EH (cell line): ENCODE data around the gene CD160.
"Not testable (repeated sequence)": the region's sequence is repeated elsewhere in the genome, so short reads cannot be mapped to it uniquely, and the experiment has no call there.

Experiments
- DNase-seq: peaks from one replicate; pipeline ENCODE4 v3.0.0-alpha.2; 2015; ENCODE audit warnings: low read depth

Gene CD160

DNA sequence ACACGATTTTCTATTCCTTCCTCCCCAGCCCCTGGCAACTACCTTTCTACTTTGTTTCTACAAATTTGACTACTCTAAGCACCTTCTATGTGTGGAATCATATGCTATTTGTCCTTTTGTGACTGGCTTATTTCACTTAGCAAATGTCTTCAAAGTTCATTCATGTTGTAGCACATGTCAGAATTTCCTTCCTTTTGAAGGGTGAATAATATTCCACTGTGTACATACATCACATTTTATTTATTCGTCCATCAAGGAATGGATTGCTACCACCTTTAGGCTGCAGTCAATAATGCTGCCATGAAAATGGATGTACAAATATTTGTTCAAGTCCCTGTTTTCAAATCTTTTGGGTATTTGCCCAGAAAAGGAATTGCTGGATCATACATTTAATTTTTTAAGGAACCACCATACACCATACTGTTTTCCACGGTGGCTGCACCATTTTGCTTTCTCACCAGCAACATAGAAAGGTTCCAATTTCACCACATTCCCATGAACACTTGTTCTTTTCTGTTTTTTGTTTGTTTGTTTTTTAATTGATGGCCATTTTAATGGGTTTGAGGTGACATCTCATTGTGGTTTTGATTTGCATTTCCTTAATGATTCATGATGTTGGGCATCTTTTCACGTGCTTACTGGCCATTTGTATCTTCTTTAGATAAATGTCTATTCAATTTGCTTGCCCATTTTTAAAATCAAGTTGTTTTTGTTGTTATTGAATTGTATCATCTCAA, 8.8 kb upstream of the CD160 start:
- DNase-seq = no peak

DNA sequence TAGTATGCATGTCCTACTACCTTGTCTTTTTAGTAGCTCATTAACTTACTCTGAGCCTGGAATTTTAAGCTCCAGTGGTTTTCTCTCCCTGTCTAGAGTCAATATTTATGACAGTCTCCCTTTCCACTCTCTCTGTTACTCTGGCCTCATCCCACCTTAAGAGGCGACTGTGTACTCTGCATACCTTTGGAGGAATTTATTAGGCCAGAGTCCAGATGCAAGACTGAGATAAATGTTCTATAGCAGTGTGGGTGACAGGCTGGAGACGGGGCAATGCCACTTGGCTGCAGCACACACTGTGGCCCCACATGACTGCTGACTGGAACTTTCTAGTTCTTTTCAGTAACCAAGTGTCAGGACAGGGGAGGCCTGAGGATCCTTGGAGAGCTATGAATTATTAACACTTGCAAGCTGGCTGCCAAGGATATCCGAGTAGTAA, 8.1 kb upstream of the CD160 start:
- DNase-seq = no peak

DNA sequence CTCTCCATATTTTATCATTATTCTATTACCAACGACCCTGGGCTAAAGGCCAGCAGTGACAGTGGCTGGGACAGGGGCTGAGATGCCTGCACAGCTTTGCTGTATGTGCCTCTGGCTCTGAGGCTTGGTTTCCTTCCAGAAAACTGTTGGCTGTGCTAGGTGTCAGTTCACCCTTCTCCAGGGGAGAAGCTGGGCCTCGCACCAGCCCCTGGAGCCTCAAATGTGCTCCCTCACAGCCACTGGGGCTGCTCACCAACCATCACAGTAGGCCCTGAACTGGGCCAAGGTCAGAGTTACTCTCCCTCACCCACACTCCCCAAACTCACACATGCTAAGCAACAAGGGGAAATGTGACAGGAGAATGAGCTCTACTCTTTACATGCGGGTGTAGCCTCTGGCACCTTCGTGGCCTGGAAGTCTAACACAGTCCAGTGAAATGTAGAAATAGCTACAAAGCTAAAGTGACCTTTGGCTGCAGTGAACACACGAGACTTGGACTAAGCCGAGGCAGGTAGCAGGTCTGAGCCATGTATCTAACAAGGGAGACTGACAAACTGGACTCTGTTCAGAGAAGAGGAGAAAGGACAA, 4.7 kb upstream of the CD160 start:
- DNase-seq = no peak

DNA sequence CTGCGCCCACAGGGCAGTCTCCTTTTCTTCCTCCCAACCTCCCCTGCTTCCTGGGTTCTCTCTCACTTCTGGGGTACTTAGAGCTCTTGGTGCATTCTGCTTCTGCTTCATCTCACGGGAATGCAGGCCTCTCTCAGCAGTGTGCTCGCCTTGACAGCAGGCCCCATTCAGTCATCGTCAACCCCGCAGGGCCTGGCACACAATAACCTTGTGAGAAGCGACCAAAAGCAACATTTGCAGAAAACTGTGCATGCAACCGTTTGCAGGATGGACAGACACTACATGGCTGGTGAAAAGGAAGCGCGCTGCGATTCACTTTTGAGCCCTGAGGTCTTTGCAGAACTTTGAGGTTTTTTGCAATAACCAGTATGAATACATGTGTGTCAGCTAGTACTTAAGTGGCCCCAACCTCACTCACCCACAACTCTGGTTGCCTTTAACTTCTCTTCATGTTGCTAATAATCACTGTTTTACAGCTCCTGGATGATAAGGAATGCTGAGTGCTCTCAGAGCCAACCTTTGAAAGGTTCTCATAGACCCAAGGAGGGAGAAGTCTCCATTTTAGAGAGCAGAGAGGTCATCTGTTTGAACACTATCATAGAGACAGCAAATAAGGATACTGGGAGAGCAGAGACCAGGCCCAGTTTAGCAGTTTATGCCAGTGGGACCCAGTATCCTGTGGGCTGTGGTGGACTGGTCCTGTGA, 2.5 kb upstream of the CD160 start:
- DNase-seq = peak; percentile 62

DNA sequence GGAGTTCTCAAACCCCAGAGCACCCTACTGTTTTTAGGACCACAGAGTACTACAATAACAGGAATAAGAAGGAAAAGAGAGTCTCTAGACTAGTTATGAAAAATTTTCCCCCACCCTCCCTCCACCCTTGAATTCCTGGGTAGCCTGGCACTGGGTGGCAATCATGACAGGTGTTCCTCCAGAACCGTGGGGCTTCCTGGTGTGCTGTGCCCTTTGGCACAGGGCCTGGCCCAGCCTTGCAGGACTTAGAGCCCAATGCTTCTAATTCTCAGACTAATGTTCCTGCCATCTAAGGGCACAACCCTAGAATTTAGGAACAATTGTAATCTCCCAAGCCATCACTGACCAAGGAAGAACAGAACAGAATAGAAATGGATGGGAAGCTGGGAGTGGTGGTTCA, 1.5 kb upstream of the CD160 start:
- no peak for DNase-seq

DNA sequence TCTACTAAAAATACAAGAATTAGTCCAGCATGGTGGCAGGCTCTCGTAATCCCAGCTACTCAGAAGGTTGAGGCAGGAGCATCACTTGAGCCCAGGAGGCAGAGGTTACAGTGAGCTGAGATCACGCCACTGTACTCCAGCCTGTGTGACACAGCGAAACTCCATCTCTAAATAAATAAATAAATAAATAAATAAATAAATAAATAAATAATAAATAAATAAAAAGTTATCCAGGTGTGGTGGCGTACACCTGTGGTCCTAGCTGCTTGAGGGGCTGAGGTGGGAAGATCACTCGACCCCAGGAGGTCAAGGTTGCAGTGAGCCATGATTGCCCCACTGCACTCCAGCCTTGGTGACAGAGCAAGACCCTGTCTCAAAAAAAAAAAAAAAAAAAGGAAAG, 834 bp upstream of the CD160 start:
- DNase-seq = not testable (repeated sequence)

DNA sequence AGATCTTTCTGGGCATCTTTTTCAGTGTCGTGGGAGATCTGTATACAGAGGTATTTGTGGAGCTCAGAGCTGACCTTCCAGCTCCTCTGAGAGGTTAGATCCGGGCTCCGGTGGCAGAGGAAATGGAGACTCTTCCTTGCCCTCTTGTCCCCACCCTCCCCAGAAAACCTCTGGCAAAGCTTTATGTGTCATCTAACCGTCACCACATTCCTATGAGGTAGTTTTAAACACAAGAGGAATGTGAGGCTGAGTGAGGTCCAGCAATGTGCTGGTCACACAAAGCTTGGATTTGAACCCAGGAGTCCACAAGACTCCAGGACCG, 1.2 kb downstream of the CD160 start:
- DNase-seq = peak; percentile 93

DNA sequence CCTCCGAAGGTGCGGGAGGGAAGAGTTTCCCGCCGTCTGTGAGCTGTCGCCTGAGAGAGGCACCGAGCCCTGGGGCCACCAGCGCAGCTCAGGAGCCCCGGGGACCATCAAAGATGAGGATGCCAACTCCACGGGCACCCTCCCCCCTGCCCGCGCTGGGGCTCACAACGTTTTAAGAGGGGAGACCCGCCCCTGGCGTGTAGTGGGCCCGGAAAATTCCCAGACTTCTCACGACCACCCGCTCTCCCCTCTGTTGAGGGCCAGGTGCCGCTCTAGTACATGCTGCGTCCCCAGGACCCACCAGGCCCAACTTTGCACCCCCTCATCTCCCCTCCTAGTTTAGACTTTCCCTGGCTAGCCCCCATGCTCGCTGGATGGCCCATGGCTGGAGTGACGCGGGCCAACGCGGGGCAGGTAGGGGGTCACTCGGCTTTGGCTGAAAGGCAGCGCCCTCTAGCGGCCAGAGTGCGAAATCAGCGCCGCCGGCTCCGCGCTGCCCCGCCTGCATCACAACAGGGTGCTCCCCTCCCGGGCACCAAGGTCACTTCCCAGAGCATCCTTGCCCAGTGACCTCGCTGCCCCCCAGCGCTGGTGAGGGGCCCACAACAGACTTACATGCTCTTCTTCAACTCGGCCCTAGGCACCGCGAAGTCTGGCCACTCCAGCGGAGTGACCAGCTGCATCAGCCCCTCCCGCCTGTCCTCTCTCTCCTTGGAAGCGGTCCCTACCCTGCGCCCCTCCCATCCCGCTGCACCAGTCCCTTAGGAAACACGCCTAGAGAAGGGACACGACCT, 1.8 kb downstream of the CD160 start:
- peak; percentile 70 for DNase-seq

DNA sequence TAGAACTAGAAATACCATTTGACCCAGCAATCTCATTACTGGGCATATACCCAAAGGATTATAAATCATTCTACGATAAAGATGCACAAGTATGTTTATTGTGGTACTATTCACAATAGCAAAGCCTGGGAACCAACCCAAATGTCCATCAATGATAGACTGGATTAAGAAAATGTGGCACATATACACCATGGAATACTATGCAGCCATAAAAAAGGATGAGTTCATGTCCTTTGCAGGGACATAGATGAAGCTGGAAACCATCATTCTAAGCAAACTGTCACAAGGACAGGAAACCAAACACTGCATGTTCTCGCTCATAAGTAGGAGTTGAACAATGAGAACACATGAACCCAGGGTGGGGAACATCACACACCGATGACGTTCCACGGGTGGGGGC, 6.9 kb downstream of the CD160 start:
- DNase-seq = not testable (repeated sequence)

DNA sequence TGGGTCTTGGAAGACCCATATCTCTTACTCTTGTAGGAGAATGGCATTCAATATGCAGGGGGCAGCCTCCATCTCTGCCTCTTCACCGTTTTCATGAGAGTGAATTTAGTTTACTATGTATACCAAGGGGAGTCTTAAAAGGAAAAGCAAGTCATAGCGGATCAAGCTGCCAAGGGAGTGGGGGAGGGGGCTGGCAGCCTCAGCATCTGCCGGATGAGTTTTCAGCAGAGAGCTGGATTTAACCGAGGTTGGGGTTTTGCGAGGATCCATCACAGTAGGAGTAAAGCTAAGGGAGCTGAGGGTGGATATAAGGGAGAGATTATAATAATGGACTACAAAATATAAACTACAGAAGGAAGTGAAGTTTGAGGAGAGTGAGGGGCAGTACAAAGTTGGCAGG, 9.9 kb downstream of the CD160 start:
- DNase-seq = no peak

DNA sequence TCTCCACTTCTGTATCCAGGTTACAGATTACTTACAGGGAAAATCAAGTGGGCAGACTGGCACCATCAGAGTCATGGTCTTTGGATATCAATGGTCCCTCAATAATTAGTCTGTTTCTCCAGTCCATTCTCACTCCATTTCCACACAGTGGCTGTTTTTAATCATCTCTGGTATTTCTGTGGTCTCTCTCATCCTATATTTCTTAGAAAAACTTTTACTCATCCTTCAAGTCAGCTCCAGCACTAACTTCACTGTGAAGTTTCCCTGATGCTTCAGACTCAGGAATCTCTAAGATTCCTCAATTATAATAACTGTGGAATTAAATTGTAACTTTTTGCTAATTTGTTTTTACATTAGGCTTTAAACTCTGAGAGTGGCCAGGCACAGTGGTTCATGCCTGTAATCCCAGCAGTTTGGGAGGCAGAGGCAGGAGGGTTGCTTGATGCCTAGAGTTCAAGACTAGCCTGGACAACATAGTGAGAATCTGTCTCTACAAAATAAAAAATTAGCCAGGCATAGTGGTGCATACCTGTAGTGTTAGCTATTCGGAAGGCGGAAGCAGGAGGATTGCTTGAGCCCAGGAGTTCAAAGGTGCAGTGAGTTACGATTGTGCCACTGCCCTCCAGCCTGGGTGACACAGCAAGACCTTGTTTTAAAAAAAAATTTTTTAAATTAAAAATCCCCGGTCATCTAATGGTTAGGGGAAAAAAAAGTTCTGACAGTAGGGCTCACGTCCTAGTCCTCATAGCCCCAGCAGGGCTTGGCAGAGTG, 10.6 kb downstream of the CD160 start:
- peak; percentile 64 for DNase-seq

DNA sequence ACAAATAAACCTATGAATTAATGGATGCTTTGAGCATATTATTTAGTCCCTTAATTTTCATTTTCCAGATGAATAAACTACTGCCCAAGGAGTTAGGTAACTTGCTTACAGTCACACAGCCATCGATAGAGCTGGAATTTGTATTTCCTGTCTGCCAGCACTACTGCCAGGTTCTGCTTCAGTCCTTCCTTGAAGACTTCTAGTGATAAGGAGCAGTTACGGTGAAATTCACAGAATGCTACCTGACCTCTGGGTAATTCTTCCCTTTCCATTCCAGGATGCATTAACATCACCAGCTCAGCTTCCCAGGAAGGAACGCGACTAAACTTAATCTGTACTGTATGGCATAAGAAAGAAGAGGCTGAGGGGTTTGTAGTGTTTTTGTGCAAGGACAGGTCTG, 11.2 kb downstream of the CD160 start:
- DNase-seq = no peak

DNA sequence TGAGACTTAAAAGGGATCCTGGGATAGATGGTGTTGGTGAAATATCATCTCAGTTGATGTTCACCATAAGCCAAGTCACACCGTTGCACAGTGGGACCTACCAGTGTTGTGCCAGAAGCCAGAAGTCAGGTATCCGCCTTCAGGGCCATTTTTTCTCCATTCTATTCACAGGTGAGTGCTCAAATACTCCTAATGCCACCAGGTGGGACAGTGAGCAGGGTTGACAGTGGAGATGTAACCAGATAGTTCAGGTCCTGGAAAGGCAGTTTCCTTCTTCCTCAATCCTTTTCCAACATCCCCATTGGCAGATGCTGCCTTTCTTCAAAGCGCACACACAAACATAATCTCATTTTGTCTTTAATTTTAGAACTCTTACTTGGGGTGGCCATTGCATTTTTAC, 11.6 kb downstream of the CD160 start:
- no peak for DNase-seq

DNA sequence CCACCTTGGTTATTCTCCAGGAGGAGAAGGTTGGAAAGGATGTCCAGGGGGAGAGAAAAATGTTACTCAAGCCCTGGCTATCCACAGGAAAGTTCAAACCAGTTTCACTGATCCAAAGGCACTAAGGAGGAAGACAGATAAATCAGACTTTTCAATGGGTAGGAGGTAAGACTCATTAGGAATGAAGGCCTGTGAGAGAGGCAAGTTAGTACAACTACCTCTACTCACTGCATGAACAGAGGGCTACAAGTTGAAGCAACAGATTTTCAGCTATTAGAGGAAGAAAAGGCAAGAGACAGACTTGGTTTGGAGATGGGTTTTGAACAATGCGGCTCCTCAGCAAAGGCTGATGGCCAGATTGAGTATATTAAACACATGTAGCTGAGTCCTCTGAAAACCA, 16.9 kb downstream of the CD160 start:
- DNase-seq = no peak

DNA sequence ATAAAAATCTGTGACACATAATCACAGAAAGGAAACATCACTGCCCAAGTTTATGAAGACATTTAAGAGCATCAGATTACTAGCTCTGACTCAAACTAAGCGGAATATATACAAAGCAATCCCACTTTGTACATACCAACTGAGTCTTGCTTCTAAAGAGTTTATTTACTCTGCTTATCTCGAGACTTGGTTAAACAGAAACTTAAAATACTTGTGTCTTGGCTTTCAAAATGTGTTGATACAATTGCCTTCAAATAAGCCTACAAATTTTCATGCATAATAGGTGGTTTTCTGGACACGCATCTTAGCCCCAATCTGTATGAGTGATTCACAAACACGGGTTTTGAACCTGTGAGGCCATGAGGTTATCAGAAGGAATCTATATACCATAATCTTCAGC, 21.0 kb downstream of the CD160 start:
- peak; percentile 93 for DNase-seq

DNA sequence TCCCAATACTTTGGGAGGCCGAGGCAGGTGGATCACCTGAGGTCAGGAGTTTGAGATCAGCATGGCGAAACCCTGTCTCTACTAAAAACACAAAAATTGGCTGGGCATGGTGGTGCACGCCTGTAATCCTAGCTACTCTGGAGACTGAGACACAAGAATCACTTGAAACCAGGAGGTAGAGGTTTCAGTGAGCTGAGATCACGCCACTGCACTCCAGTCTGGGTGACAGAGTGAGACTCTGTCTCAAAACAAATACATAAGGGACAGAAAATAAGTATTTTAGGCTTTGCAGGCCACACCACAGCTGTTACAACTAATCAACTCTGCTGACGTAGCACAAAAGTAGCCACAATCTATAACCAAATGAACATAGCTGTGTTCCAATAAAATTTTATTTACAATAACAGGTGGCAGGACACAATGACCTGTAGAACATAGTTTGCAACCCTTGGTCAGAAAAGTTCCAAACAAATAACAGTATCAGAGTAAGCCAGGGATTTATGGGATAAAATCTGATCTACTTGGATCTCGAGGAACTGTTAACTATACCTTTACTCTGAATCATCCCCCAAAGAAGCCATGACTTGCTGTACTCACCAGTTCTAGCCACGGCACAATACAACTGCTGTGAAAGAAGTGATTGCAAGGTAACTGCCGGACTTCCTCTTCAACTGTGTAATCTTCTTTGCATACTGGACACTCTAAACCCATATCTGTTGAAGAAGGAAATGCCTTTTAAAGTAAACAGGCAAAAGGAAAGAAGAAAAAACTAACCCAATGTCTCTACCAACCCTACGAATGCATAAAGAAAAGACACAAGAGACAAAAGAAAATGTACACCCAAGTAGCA, 28.3 kb downstream of the CD160 start:
- no peak for DNase-seq

DNA sequence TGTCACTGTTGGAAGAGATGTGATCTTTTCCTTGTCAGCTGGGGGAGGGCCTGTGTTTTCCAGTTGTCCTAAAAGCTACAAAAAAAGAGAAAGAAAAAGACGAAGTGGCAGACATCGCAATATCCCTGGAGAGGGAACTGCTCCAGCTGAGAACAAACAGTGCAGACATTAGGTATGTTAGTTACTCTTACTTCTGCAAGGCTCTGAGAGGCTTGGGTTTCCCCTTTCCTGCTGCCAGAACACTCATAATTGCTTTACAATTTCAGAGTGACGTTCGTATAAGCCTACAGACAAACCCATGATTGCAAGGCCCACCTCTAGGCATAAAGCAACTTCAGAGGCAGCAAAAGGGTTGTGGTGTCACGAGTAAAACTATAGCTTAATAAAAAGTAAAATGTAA, 31.1 kb downstream of the CD160 start:
- DNase-seq = no peak

DNA sequence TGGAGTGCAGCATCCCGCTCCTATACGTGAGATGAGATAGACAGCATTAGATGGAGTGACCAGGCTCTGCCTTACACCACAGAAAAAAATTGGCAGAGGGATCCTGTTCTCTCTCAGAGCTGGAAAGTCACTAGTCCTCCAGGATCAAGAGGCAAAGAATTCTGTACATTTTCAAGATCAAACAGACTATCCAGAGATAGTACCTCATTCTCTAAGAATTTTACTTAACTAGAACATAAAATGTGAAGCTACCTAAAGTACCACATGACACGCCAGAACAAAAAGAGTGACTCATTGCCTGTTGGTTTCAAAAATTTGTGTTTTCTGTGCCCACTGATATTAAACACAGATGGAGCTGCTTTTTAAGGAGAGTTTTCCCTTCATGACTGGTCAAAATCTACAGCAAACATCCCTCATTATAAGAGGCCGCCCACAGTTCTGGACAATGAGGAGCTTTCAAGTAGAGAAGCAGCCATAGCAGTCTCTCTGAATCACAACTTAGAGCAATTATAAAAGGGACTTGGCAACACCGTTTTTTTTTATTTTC, 32.3 kb downstream of the CD160 start:
- DNase-seq = peak; percentile 99

DNA sequence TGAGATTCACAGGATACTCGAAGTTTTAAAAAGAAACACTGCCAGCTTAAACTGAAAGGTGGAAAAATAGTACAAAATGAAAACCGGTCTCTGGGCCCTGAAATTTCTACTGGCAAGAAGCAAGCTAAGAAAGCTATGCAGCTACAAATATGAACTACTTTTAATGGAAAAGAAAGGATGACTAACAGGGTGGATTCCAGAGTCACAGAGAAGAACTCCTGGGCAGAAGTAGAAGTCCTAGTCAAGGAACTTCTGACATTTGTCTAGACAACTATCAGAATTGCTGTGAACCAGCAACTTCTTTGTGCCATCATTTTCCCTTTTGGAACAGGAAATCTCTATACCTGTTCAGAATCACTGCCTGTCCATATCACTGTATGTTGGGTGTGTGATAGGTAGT, 38.1 kb downstream of the CD160 start:
- DNase-seq = peak; percentile 58

DNA sequence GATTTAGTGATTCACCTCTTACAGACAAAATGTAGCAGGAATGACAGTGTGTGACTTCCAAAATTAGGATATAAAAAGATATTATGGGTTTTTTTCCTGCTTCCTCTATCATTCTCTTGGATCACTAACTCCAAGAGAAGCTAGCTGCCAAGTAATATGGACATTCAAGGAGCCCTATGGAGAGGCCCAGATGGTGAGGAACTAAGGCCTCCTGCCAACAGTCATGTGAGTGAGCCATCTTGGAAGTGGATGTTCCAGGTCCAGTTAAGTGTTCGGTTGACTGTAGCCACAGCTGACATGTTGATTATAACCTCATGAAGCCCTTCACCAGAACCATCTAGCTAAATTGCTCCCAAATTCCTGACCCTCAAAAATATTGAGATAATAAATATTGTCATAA, 38.8 kb downstream of the CD160 start:
- peak; percentile 29 for DNase-seq

DNA sequence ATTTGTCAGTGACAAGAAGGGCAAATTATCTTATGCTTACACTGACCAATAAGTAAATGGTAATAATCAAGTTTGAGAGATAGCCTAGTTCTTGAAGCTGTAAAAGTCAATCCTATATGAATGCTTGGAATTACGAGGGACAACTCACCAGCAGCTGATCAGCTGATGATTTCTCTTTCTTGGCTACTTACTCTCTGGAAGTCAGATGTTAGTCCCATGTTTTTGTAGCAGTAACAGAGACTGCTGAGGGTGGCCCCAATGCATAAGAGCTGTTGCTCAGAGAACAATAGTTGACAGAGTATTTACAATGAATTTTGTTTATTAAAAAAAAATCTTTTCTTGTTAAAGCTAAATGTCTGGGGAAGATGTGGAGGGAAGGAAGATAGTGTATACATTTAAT, 39.3 kb downstream of the CD160 start:
- DNase-seq = no peak
